Endometrial microvascular endothelial cells (primary cell): ENCODE results near the gene ANKRD52. TPM values are rescaled to one million over a fixed set of nuclear protein-coding genes. Genes with fewer than 3 reads are reported as not detected.
"Not testable (repeated sequence)": the region's sequence is repeated elsewhere in the genome, so short reads cannot be mapped to it uniquely, and the experiment has no call there.

Source experiments
- in situ Hi-C: cut with HindIII; loops from 2 replicates; pipeline ENCODE4 v1.10.0; 2017; ENCODE audit warnings: low sequenced_read_pairs, low pct_unique_long_range_greater_than_20kb; ENCODE audit errors: inconsistent ontology term
- total RNA-seq: library from RNA; depleted of rRNA; stranded (reverse); fragments of >200 nt; gene quantifications from one replicate; pipeline ENCODE4 v1.2.3, GENCODE V29; 2015; ENCODE audit errors: inconsistent ontology term

Gene ANKRD52
- total RNA-seq, 1 donor from 2014 or later, result 20.3 TPM

- in situ Hi-C loops, result no loop called here
These were observed 20.7 kb upstream of the ANKRD52 start for GRCh38 chr12:56278905-56279304.

DNA sequence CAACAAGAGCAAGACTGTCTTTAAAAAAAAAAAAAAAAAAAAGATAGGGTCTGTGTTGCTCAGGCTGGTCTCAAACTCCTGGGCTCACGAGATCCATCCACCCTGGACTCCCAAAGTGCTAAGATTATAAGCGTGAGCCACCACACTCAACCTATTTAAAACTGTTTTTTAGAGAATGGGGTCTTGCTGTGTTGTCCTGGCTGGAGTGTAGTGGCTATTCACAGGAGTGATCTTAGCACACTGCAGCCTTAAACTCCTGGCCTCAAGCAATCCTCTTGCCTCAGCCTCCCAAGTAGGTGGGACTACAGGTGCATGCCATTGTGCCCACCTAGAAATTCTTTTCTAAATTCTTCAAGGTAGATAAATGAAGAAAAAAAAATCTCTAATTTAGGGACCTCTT lies 16.1 kb upstream of the ANKRD52 start:
- in situ Hi-C loops, result no loop called here

DNA sequence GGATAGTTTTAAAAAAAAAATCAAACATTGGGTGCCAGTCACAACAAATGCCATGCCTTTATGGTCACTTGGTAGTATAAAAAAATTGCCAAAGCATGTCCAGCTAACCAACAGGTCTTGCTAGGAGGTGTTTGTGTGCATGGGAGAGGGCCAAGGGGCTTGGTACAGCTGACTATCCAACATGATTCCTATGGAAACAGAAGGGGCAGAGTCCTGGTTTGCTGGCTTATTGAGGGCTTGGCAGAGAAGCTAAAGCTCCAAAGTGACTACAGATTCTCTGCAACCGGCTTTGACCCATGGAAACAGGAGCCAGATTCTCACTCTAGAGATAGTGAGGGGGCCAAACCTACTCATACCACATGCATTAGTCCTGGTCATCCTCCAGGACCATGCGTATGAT lies 14.3 kb upstream of the ANKRD52 start:
- in situ Hi-C loops, result not testable (repeated sequence)

DNA sequence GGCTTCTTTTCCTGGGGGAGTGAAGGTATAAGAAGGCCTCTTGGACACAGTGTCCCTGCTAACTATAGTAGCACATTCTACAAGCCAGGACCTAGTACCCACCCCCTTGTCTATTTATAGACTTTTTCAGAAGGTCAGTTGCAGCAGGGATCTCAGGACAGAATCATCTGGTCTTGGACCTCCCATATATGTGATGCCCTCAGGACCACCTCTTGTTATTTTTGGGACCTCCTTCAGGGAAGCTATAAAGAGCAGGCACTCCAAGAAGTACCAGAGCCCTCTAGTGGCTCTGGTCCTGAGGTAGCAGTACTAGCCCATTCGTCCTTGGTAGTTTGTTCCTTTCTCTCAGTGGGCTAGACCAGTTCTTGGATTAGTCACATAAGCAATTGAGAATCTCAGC lies 12.8 kb upstream of the ANKRD52 start:
- in situ Hi-C loops, result no loop called here

GRCh38 chr12:56267443-56268071 lies 9.4 kb upstream of the ANKRD52 start:
- in situ Hi-C loops, result no loop called here

DNA sequence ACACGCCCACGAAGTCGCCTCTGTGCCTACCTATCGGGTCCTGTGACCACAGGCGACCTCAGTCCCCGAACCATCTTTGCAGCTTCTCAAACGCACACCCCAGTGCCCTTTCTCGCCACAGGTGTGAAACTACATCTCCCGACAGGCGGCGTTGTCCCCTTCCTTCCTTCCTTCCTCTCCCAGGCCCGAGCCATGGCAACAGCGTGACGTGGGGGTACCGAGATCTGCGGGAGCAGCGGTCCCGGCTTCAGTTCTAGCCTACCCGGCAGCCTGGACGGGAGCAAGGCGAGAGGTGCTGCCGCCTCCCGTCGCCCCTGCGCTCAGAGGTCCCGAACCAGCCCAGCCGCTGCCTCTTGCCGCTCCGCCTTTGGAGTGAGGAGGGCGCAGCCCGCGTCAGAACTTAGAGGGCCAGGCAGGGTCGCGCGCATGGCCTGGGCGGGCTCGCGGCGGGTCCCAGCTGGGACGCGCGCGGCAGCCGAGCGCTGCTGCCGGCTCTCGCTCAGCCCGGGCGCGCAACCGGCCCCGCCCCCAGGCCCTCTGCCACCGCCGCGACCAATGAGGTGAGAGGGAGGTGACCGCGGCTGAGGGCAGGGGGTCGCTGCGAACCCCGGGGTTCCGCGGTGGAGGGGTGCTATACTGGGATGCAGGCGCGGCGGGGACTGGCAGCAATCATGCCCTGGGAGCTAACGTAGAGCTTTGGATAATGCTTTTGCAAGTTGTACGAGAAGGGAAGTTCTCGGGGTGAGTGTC lies 8.7 kb upstream of the ANKRD52 start, which contains the start of gene COQ10A:
Gene COQ10A (plus strand): TSS at position 250 of the 750 bp plus-strand sequence. CDS start 177 bp downstream, at position 427.
- in situ Hi-C loops, result no loop called here

DNA sequence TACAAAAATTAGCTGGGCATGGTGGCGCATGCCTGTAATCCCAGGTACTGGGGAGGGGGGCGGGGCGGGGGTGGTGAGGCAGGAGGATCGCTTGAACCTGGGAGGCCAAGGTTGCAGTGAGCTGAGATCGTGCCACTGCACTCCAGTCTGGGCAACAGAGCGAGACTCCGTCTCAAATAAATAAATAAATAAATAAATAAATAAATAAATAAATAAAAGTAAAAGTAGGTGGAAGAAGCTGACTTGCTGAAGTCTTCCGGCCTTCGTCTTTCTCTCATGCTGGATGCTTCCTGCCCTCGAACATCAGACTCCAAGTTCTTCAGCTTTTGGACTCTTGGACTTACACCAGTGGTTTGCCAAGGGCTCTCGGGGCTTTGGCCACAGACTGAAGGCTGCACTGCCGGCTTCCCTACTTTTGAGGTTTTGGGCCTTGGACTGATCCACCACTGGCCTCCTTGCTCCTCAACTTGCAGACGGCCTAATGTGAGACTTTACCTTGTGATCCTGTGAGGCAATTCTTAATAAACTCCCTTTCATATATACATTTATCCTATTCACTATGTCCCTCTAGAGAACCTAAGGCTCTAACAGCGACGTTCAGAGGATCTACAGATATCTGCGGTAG lies 8.0 kb upstream of the ANKRD52 start:
- in situ Hi-C loops, result not testable (repeated sequence)

- in situ Hi-C loops, result not testable (repeated sequence)
These were observed 4.8 kb upstream of the ANKRD52 start for GRCh38 chr12:56262955-56263354.

- in situ Hi-C loops, result no loop called here
These were observed 3.5 kb upstream of the ANKRD52 start for GRCh38 chr12:56261503-56262232.

GRCh38 chr12:56260921-56261320 lies 2.7 kb upstream of the ANKRD52 start:
- in situ Hi-C loops, result no loop called here

GRCh38 chr12:56260380-56260779 lies 2.2 kb upstream of the ANKRD52 start:
- in situ Hi-C loops, result no loop called here

- in situ Hi-C loops, result no loop called here
These were observed 618 bp upstream of the ANKRD52 start for GRCh38 chr12:56258820-56259183.

DNA sequence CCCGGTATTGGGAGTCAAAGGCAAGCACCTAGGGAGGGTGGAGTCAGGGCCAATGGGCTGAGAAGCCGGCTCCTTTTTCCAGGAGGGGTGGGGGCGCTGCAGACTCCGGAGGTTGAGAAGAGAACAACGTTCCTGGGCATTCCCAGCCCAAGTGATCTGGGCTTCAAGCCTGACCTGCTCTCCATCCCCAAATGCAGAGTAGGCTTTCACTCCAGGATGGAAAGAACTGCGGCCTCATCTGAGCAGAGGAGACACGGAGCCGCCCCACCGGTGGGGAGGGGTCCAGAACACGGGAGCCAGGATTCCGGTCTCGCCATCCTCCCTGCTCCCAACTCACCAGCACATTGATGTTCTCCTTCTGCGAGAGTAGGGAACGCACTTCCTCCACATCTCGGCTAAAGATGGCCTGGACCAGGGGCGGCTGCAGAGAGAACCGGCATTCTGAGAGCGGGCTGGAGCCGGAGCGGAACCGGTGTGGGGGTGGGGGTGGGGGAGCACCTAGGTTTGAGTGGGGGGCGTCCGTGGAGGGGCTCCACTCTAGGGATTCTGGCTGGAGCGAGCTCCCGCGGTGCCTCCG lies 605 bp downstream of the ANKRD52 start:
- in situ Hi-C loops, result no loop called here

DNA sequence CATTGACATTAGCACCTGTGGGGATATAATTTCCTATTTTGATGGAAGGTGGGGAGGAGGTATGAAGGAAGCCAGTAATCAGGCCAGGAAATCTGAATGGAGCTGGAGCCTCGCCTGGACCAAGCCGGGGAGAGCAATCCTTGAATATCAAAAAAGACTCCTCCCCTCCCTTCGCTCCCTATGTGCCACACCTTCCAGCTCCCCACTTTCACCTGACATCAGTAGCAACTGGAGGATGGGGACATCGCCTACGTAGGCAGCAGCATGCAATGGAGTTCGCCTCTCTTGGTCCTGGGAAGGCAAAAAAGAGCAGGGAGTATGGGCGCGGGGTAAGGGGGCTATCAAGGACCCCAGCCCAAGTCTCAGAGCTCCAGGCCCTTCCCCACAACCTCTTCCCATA lies 1.1 kb downstream of the ANKRD52 start:
- in situ Hi-C loops, result no loop called here

GRCh38 chr12:56256326-56256960 lies 1.7 kb downstream of the ANKRD52 start:
- in situ Hi-C loops, result no loop called here

- in situ Hi-C loops, result no loop called here
These were observed 2.5 kb downstream of the ANKRD52 start for GRCh38 chr12:56255671-56256070.

- in situ Hi-C loops, result no loop called here
These were observed 5.1 kb downstream of the ANKRD52 start for GRCh38 chr12:56253091-56253490.

- in situ Hi-C loops, result no loop called here
These were observed 5.5 kb downstream of the ANKRD52 start for GRCh38 chr12:56252649-56253048.

GRCh38 chr12:56248711-56249110 lies 9.5 kb downstream of the ANKRD52 start:
- in situ Hi-C loops, result no loop called here
